ENCODE measurements around the gene TMEM165. TPM values are rescaled to one million over a fixed set of nuclear protein-coding genes. Genes with fewer than 3 reads are reported as not detected.
A peak's percentile ranks its signal among the peaks of the same experiment; 100 is the strongest.

Gene TMEM165
- total RNA-seq, 2 donors from 2014 or later = 90.5 to 308 TPM

DNA sequence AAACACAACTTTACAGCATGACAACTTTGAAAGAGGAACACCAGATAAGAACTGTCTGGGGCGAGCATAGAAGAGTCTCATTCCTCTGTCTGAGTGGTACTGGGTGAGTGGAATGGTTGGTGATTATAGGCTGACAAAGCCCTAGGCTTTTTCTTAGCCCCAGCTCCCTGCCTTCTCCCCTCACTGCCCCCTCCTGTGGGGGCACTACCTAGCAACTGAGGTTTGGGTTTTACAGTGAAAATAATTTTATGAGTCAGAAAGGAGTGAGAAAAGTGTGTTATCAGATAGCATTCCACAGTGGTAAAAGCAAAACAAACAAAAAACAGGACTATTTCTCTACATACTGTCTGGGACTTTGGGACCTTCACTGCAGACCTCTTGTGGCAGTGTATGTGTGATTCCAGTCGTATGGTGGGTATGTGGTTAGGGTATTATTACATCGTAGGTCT, 10.5 kb upstream of the TMEM165 start:
- Histone ChIP-seq H3K36me3 (replicated peaks in 1 of 2; ENCODE audit: insufficient read depth in 1 of 2, low read depth in 2 of 2) (no peaks in the 10 kb centered on the region), H3K27ac (peak overlapping the region in 3 of 4 donors; percentile 41 to 73 (median 48)), H3K9me3 (no peaks in the 10 kb centered on the region), H3K4me1 (peaks cover 46% of the 10 kb centered on the region), H3K4me3 (no peak overlapping the region), H3K27me3 (no peaks in the 10 kb centered on the region)
- WGBS, 2 donors = 36 to 52% methylated on average over 3 of the region's 3 CpGs
- ATAC-seq (no peak), DNase-seq (no peak)
- TF ChIP-seq POLR2A (IDR thresholded peaks at IDR 0.05) = no peak
- TF ChIP-seq, protein P1, sequence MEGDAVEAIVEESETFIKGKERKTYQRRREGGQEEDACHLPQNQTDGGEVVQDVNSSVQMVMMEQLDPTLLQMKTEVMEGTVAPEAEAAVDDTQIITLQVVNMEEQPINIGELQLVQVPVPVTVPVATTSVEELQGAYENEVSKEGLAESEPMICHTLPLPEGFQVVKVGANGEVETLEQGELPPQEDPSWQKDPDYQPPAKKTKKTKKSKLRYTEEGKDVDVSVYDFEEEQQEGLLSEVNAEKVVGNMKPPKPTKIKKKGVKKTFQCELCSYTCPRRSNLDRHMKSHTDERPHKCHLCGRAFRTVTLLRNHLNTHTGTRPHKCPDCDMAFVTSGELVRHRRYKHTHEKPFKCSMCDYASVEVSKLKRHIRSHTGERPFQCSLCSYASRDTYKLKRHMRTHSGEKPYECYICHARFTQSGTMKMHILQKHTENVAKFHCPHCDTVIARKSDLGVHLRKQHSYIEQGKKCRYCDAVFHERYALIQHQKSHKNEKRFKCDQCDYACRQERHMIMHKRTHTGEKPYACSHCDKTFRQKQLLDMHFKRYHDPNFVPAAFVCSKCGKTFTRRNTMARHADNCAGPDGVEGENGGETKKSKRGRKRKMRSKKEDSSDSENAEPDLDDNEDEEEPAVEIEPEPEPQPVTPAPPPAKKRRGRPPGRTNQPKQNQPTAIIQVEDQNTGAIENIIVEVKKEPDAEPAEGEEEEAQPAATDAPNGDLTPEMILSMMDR (IDR thresholded peaks at IDR 0.05) = no peak
- intact Hi-C loops (cut with DNase I) = no loop called here

DNA sequence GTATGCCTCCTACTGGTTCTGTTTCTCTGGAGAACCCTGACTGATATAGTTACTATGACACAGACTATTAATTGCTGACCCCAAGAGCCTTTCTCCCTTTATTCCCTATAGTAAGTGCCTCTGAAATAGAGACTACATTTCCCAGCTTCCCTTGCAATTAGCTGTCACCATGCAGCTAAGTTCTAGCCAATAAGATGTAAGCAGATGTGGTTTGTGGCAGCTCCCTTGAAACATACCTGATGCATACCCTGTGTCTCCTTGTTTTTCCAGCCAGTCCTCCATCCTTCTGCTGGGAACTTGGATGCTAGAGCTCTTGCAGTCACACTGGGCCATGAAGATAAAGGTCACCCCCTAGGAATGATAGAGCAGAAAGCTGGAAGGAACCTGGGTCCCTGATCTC, 9.7 kb upstream of the TMEM165 start:
- Histone ChIP-seq H3K4me1 (peaks cover 46% of the 10 kb centered on the region), H3K27ac (peak overlapping the region in 3 of 4 donors; percentile 41 to 73 (median 63)), H3K27me3 (no peaks in the 10 kb centered on the region), H3K9me3 (no peaks in the 10 kb centered on the region), H3K4me3 (no peak overlapping the region), H3K36me3 (replicated peaks in 1 of 2; ENCODE audit: insufficient read depth in 1 of 2, low read depth in 2 of 2) (no peaks in the 10 kb centered on the region)
- TF ChIP-seq, protein P1 (IDR thresholded peaks at IDR 0.05) = no peak
- TF ChIP-seq POLR2A (IDR thresholded peaks at IDR 0.05) = no peak
- ATAC-seq = peak; percentile 65
- DNase-seq = peak in 1 of 4 donors; percentile 16
- intact Hi-C loops (cut with DNase I) = no loop called here

- TF ChIP-seq, protein P1 (IDR thresholded peaks at IDR 0.05) = no peak
- TF ChIP-seq POLR2A (IDR thresholded peaks at IDR 0.05) = no peak
- WGBS, 2 donors = 34 to 37% methylated on average over 2 of the region's 2 CpGs
- Histone ChIP-seq H3K4me1 (peaks cover 46% of the 10 kb centered on the region), H3K36me3 (replicated peaks in 1 of 2; ENCODE audit: insufficient read depth in 1 of 2, low read depth in 2 of 2) (no peaks in the 10 kb centered on the region), H3K27me3 (no peaks in the 10 kb centered on the region), H3K27ac (peak overlapping the region in 3 of 4 donors; percentile 41 to 73 (median 63)), H3K4me3 (no peak overlapping the region), H3K9me3 (no peaks in the 10 kb centered on the region)
- DNase-seq (peak; percentile 68 to 84 (median 78)), ATAC-seq (peak; percentile 87)
- intact Hi-C loops (cut with DNase I) = no loop called here
Measured at GRCh38 chr4:55386840-55387239, 8.9 kb upstream of the TMEM165 start.

GRCh38 chr4:55393461-55394320, 2.1 kb upstream of the TMEM165 start:
- TF ChIP-seq, protein P1 (IDR thresholded peaks at IDR 0.05) = no peak
- no peak for TF ChIP-seq POLR2A (IDR thresholded peaks at IDR 0.05)
- H3K27ac ChIP-seq = no peak overlapping the region

More at GRCh38 chr4:55393461-55394320, 2.1 kb upstream of the TMEM165 start:
- Histone ChIP-seq H3K9me3 (no peaks in the 10 kb centered on the region), H3K36me3 (replicated peaks in 1 of 2; ENCODE audit: insufficient read depth in 1 of 2, low read depth in 2 of 2) (no peaks in the 10 kb centered on the region), H3K4me1 (peaks cover 20% of the 10 kb centered on the region), H3K27me3 (no peaks in the 10 kb centered on the region), H3K4me3 (no peak overlapping the region)
- intact Hi-C loops (cut with DNase I) = loop anchor here (10.0 kb wide), 1 partner anchor 49 kb away; the partner anchor contains the start of gene SRD5A3
- DNase-seq (no peak), ATAC-seq (no peak)
- 68 to 72% methylated on average over 4 of the region's 4 CpGs for WGBS, 2 donors

Data from body of pancreas (tissue), 4 donors.